ENCODE data around the gene PANK4.
A peak's percentile ranks its signal among the peaks of the same experiment; 100 is the strongest.

Gene PANK4

DNA sequence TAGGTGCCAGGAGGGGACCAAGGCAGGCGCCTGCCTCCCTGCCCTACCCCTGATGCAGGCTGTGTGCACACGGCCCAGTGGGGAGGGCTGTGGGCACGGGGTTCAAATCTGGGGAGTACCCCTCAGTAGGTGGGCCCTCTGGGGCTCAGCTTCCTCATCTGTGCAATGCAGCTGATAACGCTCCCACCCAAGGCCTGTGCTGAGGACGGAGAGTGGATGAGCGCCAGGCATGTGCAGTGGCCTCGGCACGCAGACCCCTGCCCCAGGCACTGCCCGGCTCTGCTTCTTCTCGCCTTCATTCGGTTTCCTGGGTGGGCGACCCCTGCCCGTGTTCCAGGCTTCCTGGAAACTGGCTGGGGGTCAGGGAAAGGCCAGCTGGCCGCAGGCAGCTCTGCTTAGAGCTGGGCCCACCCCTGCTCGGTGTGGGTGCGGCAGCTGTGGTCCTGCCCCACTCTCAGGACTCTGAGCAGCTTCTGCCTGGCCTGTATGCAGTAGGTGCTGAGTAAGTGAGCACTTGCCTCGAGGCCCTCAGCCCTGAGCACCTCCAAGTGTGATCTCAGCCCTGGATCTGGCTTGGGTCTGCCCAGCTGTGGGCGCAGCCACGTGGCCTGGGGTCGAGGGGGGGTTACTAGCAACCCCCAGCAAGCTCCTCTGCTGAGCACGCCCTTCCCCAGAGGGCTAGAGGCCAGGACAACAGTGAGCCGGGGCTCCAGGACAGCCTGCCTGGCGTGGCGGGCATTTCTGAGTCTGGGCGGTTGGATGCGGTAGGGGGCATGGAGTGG is 17.9 kb upstream of the PANK4 start:
- no peak for DNase-seq

DNA sequence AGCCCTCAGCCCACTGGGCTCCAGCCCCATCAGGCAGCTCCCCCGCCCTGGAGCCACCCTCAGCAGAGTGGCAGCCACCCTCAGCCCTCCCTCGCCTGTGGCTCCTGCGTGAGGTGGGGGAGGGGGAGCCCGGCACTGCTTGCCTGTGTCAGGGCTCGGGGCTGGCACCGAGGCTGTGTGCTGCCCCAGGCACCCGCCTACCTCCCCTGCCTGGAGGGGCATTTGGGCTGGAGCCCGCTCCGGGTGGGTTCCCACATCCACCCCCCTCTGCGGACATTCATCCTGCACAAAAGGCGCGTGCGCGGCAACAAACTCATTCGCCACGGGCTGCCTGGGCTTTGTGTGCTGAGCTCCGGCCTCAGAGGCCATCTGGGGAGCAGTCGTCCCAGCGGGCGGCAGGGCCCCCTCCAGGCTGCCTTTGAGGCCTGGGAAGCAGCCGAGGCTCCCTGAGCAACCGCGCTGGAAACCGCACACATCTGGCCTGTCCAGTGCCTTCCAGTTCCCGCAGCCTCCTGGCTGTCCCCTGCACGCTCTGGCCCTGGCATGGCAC is 17.2 kb upstream of the PANK4 start:
- peak; percentile 63 for DNase-seq

DNA sequence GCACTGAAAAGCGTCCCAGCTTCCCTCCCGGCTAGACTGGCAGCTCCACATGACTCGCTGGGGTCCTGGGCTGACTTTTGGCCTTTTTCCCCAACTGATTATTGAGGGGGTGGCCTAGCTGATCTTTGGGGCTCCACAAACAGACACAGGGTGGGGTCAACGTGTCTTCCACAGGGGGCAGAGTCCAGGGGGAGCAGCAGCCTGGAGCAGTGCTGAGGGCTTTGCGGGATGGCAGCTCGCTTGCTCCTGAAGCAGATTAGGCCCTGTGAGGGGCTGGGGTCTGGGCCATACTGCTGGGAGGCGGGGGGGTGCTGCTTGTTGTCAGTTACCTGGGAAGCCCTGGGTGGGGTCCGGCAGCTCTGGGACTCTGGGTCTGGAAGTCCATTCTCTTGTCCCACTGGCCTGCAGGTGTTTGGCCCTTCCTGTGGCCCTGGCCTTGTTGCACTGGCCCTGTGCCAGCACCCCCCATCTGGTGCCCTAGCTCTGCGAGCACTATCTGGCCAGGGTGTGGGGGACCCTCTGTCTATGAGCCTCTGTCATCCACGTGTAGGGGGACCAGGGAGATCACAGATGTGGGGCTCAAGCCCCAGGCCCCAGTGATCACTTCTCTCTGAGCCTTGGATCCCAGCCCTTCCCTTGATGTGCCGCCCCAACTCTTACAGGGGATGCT is 16.0 kb upstream of the PANK4 start:
- DNase-seq: no peak

DNA sequence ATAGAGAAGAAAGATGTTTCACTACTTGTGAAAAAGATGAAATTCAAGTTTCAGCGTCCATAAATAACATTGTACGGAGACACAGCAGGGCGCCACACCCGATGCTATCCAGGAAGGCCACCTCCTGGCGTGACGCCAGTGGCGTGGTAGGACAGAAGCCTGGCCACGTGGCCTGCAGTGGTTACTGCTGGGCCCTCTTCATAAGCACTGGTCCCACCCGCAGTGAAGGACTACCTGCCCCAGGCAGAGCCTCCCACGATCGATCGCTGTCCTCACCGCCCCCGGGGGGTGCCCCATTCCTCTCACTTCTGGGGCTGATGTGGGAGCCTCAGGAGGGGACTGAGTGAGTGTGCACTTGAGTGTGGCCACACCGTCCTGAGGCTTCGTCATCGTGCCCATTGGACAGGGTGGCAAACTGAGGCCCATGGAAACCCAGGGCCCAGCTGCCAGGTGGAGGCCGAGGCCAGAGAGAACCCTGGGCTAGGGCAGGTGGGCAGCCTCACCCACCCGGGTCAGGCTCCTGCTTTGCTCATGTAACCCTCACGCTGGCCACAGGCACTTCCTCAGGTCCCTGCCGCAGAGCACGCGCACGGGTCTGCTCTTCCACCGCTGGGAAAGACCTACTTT is 15.3 kb upstream of the PANK4 start:
- no peak for DNase-seq

DNA sequence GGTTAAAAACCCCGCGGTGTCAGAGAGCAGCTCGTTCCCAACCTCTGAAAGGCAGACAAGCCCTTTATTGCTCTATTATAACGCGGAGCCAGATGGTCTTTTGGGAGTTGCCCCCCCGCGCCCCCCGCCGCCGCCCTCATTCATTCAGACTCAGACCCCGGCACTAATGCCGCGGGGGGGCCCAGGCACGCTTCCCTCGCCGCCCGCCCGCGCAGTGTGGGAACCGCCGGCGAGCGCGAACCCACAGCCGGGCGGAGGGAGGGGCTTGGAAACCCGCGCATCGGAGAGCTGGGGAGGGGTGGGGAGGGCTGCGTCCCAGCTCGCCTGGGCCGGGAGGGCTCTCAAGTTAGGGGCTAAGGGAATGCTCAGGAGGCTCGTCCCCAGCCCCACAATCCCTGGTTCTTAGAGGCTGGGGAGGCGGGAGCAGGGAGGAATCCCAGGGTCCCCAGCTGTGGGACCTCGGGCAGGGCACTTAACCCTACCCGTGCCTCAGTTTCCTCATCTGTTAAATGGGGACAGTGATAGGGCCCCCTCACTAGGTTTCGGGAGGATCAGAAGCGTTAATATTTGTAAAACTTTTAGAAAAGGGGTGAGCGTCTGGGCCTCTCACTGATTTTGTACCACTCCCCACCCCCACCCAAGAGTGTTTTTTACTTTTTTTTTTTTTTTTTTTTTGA is 14.6 kb upstream of the PANK4 start:
- no peak for DNase-seq

DNA sequence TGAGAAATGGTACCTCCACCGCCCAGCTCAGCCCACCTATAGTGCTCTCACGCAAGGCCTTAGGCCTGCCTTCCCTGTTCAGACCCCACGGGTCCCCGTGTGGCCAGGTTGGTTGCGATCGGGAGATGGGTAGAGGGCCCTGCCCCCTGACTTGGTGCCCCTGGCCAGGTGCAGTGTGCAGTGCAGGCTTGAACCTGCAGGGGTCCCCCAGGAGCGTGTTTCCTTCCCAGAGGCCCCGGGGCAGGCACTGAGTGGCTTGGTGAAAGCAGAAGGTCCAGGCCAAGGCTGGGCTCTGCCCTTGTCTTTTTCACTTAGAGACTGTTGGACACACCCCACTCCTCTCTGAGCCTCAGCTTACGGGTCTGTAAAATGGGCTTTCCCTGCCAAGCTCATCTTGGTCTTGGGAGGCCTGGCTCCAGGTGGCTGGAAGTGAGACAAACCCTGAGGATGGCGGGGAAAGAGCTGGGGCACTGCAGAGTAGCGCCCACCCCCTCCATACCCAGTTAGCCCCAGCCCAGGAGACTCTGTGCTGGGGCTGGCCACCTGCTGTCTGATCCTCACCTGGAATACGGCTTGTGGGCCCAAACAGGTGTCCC is 13.0 kb upstream of the PANK4 start:
- peak; percentile 53 for DNase-seq

DNA sequence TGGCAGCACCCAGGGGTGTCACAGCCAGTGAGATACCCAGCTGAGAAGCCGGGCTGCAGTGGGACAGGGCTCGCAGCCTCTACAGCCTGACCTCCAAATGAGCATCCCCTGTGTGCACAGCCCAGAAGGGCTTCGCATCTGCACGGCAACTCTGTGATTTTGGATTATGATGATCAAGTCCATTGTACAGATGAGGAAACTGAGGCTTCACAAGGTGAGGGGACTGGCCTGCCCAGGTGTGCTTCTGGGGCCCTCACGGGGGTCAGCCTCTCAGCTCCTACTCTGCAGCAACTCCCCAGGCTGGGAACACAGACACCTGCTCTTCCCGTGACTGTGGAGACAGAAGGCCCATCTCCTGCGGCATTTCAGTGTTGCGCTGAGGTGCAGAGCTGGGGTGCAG is 12.5 kb upstream of the PANK4 start:
- no peak for DNase-seq

DNA sequence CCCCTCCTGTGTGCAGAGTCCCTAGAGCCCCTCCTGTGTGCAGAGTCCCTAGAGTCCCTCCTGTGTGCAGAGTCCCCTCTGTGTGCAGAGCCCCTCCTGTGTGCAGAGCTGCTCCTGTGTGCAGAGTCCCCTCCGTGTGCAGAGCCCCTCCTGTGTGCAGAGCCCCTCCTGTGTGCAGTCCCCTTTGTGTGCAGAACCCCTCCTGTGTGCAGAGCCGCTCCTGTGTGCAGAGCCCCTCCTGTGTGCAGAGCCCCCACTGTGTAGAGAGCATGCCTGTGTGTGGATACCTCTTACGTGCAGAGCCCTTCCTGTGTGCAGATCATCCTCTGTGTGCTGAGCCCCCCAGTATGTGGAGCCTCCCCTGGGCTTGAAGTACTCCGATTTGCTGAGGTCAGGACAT is 12.0 kb upstream of the PANK4 start:
- no peak for DNase-seq

DNA sequence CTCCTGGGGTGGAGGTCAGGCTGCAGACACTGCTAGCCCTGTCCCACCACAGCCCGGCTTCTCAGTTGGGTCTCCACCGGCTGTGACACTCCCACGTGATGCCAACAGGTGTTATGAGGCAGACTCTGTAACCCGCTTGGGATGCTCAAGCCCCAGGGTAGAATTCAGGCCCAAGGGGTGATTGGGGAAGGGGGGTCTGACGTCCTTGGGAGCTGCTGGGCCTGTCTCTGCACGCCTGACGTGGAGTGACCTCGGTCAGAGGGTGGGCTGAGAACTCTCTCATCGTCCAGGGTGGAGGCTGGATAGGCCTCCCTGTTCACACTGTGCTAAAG is 11.4 kb upstream of the PANK4 start:
- no peak for DNase-seq

DNA sequence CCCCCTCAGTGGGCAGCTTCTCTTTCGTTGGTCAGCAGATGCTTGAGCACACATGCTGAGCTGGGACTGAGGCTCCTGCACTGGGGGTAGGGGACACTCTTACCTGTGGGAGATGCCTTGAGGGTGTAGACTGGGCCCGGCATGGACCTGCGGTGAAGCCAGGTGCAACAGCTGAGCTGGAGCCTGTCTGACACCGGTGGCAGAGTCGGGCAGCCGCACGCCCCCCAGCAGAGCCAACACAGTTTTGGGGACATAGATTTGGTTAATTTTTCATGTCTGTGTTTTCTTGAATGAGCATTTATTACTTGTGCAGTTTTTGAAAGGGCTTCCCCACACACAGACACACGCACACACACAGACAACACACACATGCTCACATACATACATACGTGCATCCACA is 9.6 kb upstream of the PANK4 start:
- no peak for DNase-seq

DNA sequence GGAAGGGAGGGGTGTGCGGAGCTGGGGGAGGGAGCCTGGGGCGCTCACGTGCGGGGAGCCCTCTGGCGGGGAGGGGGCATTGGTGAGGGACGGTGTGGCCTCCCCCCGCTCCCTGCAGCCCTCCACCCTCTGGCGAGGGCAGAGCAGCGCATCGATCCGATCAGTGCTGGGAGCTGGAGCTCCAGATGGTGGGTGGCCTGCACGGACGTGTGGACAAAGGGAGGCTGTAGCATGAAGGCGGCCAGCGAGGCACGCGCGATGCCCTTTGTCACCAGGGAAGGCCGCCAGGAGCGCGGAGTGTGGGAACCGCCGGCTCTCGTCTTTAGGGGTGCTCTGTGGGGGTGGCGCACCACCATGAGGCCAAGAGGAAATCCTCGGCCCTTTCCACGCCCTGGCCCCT is 9.1 kb upstream of the PANK4 start:
- DNase-seq: no peak

DNA sequence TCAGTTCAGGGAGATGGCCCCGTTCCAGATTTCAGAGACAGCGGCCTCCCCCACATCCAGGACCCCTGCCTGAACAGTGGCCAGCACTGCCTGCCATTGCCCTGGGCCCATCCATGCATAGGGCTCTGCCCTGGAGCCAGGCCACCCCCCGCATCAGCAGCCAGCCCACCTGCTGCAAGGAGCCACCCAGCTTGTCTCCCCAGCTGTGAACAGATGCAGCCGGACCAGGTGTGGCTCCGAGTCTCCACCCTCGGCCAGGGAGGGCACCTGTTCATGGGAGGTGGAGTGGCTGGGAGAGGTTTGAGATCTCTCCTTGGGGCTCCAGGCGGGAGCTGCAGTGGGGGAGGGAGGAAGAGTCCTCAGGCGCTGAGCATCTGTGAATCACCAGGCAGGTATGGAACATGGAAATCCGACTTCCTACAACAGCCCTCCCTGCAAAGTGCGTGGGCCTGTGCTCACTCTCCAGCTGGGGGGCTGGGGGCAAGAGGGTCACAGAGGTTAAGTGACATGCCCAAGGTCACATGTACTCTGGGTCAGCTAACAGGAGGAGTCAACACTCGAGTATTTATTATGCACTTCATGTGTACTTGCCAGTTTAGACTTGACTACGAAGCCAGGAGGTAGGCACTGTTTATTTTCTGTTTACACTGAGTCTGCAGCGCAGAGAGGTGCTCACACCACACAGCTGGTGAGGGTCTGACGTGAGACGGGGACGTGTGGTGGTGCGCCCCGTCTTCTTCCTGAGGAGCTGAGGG is 8.5 kb upstream of the PANK4 start:
- no peak for DNase-seq

DNA sequence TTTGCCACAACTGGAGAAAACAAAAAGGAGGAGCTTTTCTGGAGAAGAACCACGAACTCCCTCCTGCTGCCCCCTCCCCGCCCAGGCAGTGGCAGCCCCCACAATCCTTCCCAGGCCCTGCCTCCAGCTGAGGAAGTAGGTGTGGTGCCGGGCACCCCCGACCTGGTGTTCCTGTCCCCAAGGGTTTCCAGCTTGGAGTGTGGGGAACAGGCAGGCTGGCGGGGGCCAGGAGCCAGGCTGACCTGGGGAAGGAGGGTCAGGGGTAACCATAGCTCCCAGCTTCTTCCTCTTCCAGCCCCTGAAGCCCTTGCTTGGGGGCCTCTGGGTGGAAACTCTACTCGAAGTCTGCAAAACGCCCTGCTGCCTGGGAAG is 7.9 kb upstream of the PANK4 start:
- DNase-seq: no peak

DNA sequence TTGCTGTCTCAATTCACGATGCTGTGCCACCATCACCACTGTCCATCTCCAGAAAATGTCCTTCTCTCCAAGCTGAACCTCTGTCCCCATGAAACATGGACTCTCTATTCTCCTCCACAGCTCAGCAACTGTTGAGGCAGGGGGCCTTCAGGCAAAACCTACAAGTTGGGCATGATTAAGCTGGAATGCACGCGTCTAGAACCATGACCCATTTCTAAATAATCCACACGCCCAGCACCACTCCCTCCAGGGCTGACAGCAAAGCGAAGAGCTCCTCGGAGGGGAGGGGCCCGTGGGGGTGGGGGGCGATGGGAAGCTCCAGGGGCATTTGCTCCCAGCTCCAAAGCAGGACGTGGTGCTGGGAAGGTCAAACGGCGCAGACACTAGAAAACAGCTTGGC is 7.0 kb upstream of the PANK4 start:
- no peak for DNase-seq

DNA sequence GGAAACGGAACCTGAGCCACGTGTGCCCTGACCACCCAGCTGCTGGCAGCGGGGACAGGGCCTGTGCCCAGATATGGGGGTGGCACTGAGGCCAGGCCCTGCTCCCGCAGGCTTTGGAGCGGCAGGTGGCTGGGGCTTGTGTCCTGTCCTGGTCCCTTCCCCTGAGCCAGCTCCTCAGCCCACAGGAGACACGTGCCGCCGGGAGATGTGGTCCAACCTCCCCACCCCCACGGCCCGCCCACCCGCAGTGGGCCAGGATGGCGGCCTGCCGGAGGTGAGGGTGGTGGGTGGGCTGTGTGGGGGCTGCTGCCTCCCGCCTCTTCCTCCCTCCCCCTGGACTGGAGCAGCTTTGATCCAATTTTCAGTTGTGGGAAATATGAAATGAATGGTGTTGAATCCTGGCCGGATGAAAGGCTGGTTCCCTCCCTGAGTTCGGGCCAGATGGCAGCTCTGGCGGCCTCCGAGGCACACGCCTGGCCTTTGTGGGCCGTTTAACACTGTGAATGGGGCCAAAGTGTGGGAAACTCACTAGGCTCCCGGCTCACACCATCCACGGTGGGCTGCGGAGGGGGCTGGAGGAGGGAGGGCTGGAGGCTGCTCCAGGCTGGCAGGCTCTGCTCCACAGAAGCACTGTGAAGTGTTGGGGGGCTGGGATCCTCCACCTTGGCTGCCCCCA is 6.2 kb upstream of the PANK4 start:
- DNase-seq: no peak

DNA sequence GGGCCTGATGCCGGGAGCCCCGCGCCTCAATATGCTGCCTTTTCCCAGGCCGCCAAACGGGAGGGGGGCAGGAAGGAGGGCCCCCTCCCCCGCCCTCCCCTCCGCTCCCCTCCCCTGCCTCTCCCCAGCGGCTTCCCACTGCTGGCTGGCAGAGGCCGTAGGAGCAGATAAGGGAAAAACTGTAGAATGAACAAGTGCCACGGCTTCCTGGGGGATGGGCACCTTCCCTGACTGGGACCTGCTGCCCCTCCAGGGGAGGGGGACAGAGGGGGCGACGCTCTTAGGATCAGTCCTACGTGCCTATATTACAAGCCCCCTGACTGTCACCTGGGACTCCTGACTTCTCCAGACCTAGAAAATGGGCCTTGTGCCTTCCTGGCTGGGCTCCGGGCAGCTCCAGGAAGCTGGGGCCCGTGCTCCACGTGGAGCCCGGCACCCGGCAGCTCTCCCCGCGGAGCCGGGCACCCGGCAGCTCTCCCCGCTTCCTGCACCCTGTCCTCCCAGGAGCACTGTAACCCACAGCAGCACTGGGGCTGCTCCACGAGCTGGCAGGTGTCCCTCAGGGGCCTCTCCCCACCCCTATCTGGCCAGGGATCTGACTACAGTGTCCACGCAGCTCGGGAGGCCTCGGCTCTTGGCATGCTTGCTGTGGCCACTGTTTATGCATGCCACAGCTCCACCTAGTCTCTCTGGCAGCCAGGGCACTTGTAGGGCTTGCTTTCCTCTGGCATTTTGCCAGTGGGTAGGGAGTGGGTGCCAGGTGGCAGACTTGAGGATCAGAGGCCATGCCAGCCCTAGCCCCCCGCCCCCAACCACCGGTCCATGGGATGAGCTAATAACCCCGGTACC is 4.3 kb upstream of the PANK4 start:
- DNase-seq: peak; percentile 29

DNA sequence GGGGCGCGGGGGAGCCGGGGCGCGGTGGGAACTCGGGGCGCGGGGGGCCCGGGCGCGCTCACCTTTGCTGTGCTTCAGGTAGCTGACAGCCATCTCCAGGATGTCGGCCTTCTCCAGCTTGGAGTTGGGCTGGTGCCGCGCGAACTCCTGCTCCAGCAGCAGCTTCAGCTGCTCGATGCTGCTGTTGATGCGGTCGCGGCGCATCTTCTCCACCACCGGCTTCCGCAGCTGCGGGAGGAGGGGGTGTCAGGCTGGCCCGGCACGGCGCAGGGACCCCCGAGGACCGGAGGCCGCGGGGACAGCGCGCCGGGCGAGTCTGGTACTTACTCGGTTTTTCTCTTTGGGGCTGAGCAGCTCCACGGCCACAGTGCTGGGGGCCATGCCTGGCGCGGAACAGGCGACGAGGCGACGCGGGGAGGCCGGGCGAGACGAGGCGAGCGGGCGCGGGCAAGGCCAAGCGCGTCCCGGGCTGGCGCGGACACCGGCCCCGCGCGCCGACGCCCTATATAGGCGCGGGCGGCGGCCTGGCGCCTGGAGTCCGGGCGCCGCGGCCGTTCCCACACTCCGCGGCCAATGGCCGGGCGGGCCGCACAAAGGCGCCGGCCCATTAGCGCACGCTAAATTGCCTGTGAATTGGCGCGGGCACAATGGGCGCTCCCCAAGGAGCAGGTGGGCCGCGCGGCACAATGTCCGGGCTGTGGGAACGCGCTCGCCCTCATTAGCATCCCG is 3.6 kb upstream of the PANK4 start, which contains the start of gene HES5:
TSS of gene HES5 (minus strand) at position 480 of the 729 bp plus-strand sequence. CDS start at position 381, 99 bp downstream.
- DNase-seq: peak; percentile 48

DNA sequence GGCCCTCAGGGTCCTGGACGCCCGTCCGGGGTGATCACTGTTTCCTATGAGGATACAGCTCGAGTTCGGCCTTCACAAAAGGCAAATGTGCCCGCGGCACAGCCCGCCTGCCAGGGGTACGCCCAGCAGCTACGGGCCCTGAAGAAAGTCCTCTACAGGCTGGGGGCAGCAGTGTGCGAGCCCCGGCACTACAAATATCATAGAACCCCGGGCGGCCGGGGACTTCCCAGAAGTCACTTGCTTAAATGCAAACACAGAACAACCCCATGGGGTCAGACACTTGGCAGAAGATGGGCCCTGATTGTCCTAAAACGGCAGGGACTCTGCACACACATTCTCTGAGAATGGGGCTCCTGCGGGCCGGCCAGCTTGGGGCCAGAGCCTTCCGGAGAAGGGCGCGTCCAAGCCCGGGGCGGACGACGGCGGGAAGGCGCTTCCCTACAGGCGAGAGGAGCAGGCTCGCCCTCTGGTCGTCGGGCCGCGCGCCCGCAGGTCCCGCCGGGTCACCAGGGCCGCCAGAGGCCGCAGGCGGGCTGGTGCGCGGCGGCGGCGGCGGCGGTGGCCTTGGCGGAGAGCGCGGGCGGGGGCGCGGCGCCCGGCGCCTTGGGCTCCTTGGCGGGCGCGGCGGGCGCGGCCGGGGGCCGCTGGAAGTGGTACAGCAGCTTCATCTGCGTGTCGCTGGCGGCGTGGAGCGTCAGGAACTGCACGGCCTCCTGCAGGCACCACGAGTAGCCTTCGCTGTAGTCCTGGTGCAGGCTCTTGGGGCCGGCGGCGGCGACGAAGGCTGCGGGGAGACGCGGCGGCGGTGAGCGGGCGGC is 2.8 kb upstream of the PANK4 start:
- DNase-seq: peak; percentile 53

DNA sequence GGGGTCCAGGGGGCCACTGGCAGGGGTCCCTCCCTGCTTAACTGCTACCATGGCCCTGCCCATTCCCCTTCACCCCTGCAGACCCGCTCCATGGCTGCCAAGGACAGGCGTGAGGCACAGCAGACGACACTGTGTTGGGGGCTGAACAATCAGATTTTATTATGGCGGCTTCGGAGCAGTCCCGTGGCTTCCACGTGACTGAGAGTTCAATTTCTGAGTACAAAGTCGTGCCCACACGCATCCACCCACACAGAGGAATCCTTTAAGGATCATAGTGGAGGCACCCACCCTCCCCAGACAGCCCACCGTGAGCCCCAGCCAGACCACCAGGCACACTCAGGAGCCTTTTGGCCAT is 2.2 kb upstream of the PANK4 start:
- no peak for DNase-seq

Measured in activated T-cell treated with anti-CD3 and anti-CD28 coated beads, Interleukin-2, amount 50 U/mL, for 1 hour (primary cell).